DMS79 (cell line): ENCODE results near the gene TNNC2.
A peak's percentile ranks its signal among the peaks of the same experiment; 100 is the strongest.
"Not testable (repeated sequence)": the region's sequence is repeated elsewhere in the genome, so short reads cannot be mapped to it uniquely, and the experiment has no call there.

Experiments
- DNase-seq: peaks from one replicate; lab custom pipeline; 2025; lab: John Stamatoyannopoulos, UW

TNNC2 gene

GRCh38 chr20:45827030-45827652 is at the start of gene TNNC2:
TSS of gene TNNC2 (minus strand) at chr20:45827312. CDS start at chr20:45827248, 64 bp downstream.
- no peak for DNase-seq

- DNase-seq: no peak
These were observed 47.5 kb upstream of the TNNC2 start for GRCh38 chr20:45874576-45874975.

GRCh38 chr20:45874104-45874481 is 47.0 kb upstream of the TNNC2 start:
- DNase-seq: not testable (repeated sequence)

GRCh38 chr20:45873409-45874103 is 46.4 kb upstream of the TNNC2 start:
- no peak for DNase-seq

GRCh38 chr20:45872626-45873025 is 45.5 kb upstream of the TNNC2 start:
- DNase-seq: no peak

- DNase-seq: no peak
These were observed 40.7 kb upstream of the TNNC2 start for GRCh38 chr20:45867819-45868176.

GRCh38 chr20:45867136-45867818 is 40.2 kb upstream of the TNNC2 start:
- no peak for DNase-seq

- no peak for DNase-seq
These were observed 39.3 kb upstream of the TNNC2 start for GRCh38 chr20:45866454-45866853.

- DNase-seq: no peak
These were observed 36.7 kb upstream of the TNNC2 start for GRCh38 chr20:45863543-45864470.

- DNase-seq: no peak
These were observed 34.3 kb upstream of the TNNC2 start for GRCh38 chr20:45861221-45862075.

- DNase-seq: no peak
These were observed 33.6 kb upstream of the TNNC2 start for GRCh38 chr20:45860560-45861220.

- no peak for DNase-seq
These were observed 32.8 kb upstream of the TNNC2 start for GRCh38 chr20:45859916-45860315.

- DNase-seq: peak; percentile 22
These were observed 30.7 kb upstream of the TNNC2 start for GRCh38 chr20:45857882-45858216.

- peak; percentile 91 for DNase-seq
These were observed 30.2 kb upstream of the TNNC2 start, which contains the start of the genes ACOT8 and ZSWIM3 for GRCh38 chr20:45857114-45857881. TSS of gene ACOT8 (minus strand) at chr20:45857392. CDS start at chr20:45857315, 77 bp downstream. TSS of gene ZSWIM3 (plus strand) at chr20:45857614. CDS start at chr20:45857826, 212 bp downstream.

- no peak for DNase-seq
These were observed 26.4 kb upstream of the TNNC2 start for GRCh38 chr20:45853484-45853883.

GRCh38 chr20:45852326-45852725 is 25.2 kb upstream of the TNNC2 start:
- DNase-seq: no peak

- DNase-seq: no peak
These were observed 24.4 kb upstream of the TNNC2 start for GRCh38 chr20:45851501-45851900.

- no peak for DNase-seq
These were observed 23.8 kb upstream of the TNNC2 start for GRCh38 chr20:45850926-45851325.

- DNase-seq: no peak
These were observed 23.1 kb upstream of the TNNC2 start for GRCh38 chr20:45850238-45850637.
